ENCODE data around the gene SMOC2.

DNA sequence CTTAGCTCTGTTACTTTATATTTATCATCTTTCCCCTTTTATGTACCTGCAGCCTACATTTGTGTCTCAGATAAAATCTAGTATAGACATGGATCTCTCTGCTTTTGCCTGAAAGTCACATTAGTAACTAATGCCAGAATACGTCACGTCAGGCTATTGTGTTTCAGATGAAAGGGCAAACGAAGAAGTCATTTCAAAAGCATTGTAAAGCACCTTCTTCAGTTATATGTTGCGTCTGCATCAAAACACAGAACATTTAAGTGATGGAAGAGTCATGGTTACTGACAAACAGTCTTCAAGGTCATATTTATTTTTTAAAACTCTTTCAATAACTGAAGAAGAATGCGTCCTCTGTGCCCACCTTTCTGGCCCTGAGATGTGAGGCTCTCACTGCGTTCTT, 119.1 kb downstream of the SMOC2 start:
- TF ChIP-seq, protein P1, sequence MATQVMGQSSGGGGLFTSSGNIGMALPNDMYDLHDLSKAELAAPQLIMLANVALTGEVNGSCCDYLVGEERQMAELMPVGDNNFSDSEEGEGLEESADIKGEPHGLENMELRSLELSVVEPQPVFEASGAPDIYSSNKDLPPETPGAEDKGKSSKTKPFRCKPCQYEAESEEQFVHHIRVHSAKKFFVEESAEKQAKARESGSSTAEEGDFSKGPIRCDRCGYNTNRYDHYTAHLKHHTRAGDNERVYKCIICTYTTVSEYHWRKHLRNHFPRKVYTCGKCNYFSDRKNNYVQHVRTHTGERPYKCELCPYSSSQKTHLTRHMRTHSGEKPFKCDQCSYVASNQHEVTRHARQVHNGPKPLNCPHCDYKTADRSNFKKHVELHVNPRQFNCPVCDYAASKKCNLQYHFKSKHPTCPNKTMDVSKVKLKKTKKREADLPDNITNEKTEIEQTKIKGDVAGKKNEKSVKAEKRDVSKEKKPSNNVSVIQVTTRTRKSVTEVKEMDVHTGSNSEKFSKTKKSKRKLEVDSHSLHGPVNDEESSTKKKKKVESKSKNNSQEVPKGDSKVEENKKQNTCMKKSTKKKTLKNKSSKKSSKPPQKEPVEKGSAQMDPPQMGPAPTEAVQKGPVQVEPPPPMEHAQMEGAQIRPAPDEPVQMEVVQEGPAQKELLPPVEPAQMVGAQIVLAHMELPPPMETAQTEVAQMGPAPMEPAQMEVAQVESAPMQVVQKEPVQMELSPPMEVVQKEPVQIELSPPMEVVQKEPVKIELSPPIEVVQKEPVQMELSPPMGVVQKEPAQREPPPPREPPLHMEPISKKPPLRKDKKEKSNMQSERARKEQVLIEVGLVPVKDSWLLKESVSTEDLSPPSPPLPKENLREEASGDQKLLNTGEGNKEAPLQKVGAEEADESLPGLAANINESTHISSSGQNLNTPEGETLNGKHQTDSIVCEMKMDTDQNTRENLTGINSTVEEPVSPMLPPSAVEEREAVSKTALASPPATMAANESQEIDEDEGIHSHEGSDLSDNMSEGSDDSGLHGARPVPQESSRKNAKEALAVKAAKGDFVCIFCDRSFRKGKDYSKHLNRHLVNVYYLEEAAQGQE (IDR thresholded peaks at IDR 0.05; ENCODE audit: low read depth) = no peak
- TF ChIP-seq POLR2A (IDR thresholded peaks at IDR 0.05; ENCODE audit: borderline replicate concordance, extremely low read depth, insufficient read depth, insufficient read length) (no peak), POLR2AphosphoS5 (IDR thresholded peaks at IDR 0.05; ENCODE audit: low read depth, low read length) (no peak), SRF (IDR thresholded peaks at IDR 0.05; ENCODE audit: low read depth) (no peak)
- TF ChIP-seq, protein P2, sequence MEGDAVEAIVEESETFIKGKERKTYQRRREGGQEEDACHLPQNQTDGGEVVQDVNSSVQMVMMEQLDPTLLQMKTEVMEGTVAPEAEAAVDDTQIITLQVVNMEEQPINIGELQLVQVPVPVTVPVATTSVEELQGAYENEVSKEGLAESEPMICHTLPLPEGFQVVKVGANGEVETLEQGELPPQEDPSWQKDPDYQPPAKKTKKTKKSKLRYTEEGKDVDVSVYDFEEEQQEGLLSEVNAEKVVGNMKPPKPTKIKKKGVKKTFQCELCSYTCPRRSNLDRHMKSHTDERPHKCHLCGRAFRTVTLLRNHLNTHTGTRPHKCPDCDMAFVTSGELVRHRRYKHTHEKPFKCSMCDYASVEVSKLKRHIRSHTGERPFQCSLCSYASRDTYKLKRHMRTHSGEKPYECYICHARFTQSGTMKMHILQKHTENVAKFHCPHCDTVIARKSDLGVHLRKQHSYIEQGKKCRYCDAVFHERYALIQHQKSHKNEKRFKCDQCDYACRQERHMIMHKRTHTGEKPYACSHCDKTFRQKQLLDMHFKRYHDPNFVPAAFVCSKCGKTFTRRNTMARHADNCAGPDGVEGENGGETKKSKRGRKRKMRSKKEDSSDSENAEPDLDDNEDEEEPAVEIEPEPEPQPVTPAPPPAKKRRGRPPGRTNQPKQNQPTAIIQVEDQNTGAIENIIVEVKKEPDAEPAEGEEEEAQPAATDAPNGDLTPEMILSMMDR (IDR thresholded peaks at IDR 0.05 in 2 of 3, conservative IDR thresholded peaks at IDR 0.05 in 1 of 3; ENCODE audit: borderline replicate concordance in 1 of 3, insufficient read depth in 1 of 3, low read depth in 2 of 3, low read length in 2 of 3) = no peak
